CD4-positive, alpha-beta T cell treated with Interleukin-21 for 1 hour (primary cell): ENCODE results near the gene SSUH2.

Experiments used
- DNase-seq: peaks from one replicate; pipeline ENCODE4 v3.0.0-alpha.2; 2020

SSUH2 gene

DNA sequence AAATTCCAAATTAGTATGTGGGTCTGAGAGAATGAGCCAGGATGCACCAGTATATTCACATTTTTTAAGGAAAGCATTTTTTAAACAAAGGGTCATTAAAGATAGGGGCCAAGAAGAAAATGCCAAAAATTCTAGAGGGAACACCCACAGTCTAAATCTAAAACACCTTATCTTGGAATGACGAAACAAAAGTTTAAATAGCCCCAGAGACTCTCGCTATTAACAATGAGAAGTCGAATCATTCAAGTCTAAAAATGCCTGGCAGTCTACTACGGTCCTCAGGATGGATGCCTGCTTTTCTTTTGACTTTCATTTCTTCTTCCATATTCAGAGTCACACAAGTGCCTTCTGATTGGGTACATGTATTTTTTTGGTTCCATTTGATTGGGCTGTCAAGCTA is 66.3 kb downstream of the SSUH2 start:
- DNase-seq, result no peak

DNA sequence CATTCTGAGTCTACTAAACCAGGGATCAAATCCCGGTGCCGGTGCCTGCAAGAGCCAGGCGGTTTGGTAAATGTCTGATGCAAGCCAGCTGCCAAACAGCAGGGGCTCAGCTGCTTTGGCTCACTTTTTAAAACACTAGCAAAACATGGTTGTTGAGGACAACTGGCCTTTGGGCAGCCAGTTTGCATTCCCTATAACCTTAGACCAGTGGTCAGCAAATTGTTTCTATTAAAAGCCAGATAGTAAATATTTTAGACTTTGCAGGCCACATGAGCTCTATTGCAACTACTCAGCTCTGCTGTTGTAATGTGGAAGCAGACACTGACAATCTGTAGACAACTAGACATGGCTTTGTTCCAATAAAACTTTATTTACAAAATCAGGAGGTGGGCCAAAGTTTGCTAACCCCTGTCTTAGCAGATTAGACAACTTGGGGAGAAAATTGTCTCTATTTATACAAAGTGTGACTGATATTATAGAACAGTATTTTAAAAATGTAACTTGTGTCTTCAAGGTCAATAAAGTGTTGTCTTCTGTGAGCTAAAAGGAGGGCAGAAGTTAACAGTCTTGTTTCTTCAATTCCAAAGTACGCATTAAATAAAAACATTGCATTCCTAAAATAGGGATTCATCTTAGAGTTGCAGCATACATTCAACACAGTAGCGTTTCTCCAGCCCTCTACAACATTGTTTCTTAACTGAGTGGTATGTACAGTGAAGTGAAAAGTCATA is 67.6 kb downstream of the SSUH2 start:
- no peak for DNase-seq

GRCh38 chr3:8576436-8576835 is 68.2 kb downstream of the SSUH2 start:
- DNase-seq, result no peak

DNA sequence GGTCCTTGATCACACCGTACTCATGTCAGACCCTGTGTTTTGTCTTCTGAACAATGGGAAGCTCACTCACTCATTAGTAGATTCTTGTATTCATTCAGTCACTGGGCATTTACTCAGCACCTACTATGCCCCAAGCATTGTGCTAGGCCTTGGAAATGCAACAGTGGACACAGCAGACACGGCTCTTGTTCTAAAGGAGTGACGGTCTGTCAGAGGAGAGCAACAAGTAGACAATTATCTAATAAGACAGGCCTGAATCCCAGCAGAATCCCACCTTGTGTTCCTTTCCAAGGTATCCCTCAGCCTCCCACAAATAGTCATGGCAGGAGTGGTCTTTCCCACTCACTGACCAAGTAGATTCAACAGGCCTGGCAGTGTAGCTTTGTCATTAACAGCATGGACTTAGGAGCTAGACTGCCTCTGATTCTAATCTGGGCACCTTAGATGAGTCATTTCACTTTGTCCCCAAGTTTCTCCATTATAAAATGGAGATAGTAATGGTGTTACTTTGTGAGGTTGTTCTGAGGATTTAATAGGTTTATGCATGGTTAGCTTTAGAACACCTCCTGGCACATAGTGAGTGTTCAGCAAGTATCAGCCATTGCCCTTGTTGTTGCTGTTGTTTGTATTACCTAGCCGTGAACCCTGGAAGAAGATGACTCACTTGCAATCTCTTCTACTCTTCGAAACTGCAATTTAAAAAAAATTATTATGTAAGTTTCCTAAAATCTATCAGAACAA is 69.1 kb downstream of the SSUH2 start:
- DNase-seq, result no peak

GRCh38 chr3:8574670-8575322 is 69.8 kb downstream of the SSUH2 start:
- DNase-seq, result no peak

DNA sequence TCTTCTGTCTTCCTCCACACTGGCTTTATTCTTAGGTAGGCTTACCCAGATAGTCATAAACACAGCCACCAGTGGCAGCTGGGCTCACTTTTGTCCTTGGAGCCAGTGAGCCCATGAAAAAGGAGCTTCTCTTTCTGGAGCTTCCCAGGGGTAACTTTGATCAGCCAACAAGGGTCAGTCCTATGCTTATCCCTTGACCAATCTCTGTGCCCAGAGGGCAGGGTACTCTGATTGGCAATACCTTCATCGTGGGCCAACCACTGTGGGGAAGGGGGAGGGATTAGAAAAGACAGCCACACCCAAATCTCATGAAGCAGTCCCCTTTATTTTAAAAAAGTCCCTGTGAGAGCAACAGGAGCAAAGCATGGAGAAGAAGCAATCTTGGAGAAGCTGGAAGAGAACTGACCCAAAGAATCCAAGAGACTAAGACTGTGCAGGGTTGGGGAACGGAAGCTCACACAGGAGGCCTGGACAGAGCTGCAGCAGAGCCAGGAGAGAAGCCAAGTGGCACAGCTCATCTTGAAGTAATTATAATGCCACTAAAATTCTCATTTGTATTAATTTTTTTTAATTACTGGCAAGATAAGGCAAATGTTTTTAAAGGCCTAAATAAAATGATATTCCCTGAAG is 70.4 kb downstream of the SSUH2 start:
- no peak for DNase-seq

DNA sequence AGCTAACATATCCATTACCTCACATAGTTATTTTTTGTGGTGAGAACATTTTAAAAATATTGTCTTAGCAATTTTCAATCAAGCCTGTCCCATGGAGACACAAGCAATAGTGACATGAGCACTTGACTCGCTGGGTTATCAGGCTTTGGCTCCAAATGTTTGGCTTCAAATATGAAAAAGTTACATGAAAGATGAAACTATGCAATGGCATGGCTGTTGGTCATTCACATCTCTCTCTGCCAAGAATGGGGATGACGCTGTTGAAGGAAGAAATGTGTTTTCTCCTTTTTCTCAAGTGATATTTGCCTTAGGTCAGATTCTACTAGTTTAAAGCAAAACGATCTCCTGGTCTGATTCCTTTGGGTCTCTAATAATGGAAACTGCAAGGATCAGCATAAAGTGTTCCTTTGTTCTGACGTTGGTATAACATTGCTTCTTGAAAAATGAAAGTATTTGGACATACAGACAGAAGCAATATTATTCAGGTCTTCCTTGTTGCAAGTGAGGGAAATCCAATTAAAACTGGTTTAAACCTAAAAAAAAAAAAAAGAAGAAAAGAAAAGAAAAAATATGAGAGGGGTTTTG is 71.2 kb downstream of the SSUH2 start:
- no peak for DNase-seq

GRCh38 chr3:8571256-8571655 is 73.3 kb downstream of the SSUH2 start:
- peak; percentile 12 for DNase-seq
